Kasumi-1 (cell line): ENCODE measurements around the gene RASA2.
"Not testable (repeated sequence)": the region's sequence is repeated elsewhere in the genome, so short reads cannot be mapped to it uniquely, and the experiment has no call there.

Source experiments
- DNase-seq, 2 experiments: peaks; one replicate each; lab custom pipeline; 2025; lab: John Stamatoyannopoulos, UW

RASA2 gene

GRCh38 chr3:141493184-141493583 is 6.4 kb downstream of the RASA2 start:
- DNase-seq: no peak

GRCh38 chr3:141497589-141497988 is 10.8 kb downstream of the RASA2 start:
- DNase-seq: not testable (repeated sequence)

DNA sequence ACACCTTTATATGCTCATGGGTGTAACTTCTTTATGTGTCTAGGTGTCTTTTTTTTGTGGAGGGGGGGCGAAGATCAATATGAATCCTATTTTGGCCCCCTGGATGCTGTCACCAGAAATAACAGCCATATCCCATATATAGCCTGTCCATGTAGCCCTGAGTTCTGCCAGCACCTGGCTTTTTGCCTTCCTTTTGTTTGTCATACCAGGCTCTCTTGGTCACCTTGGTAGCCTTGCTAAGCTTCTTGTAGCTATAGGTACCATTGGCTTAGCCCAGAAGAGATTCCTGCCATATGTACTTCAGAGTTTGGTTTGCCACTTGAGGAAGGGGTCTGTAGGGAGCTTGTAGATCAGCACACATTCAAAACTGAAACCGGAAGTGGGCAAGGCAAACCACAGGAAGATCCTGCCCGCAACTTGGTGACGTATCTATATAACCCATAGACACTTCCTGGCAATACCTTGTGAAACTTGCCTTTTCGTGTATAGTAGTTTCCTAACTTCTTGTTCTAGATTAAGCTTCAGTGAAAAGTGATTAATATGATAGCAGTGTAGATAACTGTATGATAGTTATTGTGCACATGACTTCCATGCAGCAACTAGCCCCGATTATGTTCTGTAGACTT is 11.9 kb downstream of the RASA2 start:
- DNase-seq: peak; percentile 81 to 89

GRCh38 chr3:141499284-141499683 is 12.5 kb downstream of the RASA2 start:
- DNase-seq: no peak

GRCh38 chr3:141499965-141500364 is 13.1 kb downstream of the RASA2 start:
- no peak for DNase-seq

DNA sequence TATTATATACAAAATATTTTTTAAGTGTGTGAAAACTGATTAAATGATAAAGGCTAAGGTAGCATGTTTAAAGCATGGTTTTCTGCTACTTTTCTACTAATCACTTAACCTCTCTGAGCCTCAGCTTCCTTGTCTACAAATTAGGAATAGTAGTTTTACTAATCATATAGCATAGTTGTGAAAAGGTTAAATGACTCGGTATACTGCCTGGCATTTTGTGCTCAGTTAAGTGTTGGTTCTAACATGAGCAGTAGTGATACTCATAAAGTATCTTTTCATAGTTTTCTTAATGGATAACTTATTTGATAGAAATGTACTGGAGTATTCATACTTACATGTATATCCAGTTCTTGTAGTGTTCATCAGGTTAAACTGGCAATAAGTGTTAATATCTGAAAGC is 13.6 kb downstream of the RASA2 start:
- DNase-seq: no peak

- DNase-seq: no peak
Observed at GRCh38 chr3:141505166-141505565, 18.3 kb downstream of the RASA2 start.

DNA sequence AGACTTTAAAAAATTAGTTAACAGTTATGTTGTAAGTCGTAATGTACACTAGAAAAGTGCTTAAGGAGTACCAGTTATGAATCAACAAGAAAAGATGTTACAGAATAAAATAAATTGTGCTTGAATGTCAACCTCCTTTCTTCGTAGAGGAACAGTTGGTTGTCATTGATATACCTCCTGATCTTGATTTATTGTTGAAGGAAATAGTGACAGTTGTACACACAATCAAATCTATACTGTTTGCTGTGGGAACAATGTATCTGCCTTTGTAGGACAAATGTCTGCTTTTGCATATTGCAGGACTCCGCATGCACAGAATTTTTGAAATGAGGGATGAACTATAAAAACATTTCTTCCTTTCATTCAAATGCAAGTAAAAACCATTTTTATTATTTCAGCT is 19.2 kb downstream of the RASA2 start:
- no peak for DNase-seq

- DNase-seq: no peak
Observed at GRCh38 chr3:141507392-141508066, 20.7 kb downstream of the RASA2 start.

DNA sequence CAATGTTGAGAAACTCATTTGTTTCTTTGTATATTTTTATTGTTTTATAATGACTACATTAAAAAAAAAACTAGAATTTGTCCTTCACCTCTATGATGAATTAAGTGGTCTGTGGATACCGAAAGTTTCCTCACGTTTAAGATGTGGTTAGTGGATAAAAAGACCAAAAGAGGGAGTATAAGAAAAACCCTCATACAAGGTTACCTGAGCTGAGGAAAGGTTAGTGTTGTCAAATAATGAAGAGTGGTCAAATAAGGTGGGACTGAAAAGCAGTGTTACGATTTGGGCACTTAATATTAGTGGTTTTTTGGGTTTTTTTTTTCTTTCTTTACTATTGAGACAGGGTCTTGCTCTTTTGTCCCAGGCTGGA is 21.2 kb downstream of the RASA2 start:
- no peak for DNase-seq

- no peak for DNase-seq
Observed at GRCh38 chr3:141511361-141511760, 24.5 kb downstream of the RASA2 start.

- DNase-seq: no peak
Observed at GRCh38 chr3:141514382-141514781, 27.6 kb downstream of the RASA2 start.

GRCh38 chr3:141519587-141519986 is 32.8 kb downstream of the RASA2 start:
- no peak for DNase-seq

DNA sequence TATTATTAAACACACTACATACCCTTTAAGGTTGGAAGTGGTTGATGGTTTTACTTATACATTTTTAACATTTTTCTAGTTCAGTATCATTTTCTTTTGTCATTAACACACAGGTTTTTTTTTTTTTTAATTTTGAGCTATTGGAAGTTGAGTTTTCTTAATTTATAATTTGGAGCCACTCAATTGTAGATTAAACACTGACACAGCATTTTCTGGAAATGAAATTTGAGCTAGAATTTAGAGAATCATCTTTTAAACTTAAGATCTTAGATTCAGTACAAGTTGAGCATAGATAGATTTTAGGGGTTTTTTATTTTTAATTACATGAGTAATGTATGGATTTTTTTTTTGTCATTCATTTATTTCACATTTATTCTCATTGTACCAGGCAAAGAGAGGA is 35.0 kb downstream of the RASA2 start:
- no peak for DNase-seq

DNA sequence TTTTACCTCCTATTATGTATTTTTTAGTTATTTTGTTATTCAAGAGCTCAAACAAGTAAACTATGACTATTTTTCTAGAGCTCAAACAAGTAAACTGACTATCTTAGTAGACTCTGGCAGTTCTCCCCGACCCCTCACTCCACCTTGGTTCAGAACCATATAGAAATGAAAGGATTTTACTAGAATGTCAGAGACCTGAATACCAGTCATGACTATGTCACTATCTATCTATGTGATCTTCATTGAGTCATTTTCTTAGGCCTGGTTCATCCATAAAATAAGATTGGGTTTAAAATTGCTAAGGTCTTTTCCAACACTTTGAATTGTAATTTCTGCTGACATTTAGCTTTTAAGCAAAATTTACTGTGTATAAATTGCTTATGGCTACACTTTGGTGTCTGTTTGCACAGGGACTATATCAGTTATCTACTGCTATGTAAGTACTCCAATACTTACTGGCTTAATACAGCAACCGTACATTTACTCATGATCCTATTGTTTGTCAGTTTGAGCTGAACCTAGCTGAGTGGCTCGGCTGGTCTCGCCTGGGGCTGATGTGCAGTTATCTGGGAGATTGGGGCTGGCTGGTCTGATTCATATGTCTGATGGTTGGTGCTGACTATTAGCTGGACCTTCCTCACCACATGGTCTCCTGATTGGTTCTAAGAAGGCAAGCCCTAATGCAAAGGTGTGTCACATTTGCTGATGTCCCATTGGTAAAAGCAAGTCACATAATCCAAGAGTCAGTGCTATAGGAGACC is 37.0 kb downstream of the RASA2 start:
- DNase-seq: no peak

- peak; percentile 36 to 48 for DNase-seq
Observed at GRCh38 chr3:141524988-141525387, 38.2 kb downstream of the RASA2 start.

DNA sequence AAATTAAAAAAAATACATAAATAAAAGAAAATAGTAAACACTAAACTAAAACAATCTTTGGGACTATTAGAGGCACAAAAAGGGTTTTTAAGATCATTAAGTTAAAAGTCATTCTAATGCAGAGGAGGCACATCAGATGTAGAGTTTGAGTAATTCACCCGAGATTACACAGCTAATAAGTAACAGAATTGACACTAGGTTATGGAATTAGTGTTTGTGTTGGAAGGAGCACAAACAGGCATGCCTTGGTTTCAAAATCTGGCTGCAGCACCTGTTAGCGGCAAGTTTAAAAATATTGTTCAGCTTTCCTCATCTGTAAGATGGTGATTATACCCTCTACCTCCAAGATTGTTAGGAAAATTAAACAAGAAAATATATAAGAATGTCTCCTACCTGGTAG is 39.0 kb downstream of the RASA2 start:
- DNase-seq: no peak

DNA sequence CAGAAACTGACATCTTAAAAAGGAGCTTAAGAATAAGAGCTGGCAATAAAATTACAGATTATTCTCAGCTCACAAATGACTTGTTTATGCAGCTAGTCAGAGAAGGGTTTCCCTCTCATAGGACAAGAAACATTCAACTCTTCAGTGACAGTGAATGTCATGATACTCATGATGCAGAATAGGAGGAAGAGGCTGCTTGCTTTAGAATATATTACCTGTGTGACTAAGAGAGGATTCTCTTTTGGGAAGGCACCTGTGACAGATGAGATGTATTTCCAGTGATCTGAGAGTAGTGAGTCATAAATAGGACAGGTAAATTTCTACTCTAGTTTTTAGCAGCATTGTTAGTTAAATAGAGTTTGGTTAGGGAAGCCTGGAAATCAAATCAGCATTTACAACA is 39.9 kb downstream of the RASA2 start:
- DNase-seq: no peak

GRCh38 chr3:141528800-141529199 is 42.0 kb downstream of the RASA2 start:
- DNase-seq: peak; percentile 8 to 26

DNA sequence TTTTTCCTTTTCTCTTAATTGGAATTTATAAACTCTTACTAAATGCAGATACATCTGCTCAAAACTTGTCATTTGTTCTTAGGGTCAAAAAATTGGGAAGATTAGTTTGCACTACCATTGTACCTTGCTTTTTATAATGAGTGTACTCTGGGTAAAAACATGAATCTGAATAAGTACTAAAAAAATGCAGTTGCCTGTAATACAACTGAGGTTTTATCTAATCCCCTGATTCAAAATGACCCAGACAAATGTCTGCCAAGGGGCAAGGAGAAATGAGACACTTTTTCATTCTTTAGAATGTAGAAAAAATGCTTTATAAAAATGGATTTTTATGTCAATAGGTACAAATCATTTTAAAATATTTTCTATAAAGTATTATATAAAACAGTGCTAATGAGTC is 42.4 kb downstream of the RASA2 start:
- DNase-seq: no peak

- DNase-seq: no peak
Observed at GRCh38 chr3:141529717-141530414, 43.0 kb downstream of the RASA2 start.

GRCh38 chr3:141530415-141530768 is 43.6 kb downstream of the RASA2 start:
- DNase-seq: peak; percentile 2 to 31

GRCh38 chr3:141532609-141533008 is 45.8 kb downstream of the RASA2 start:
- DNase-seq: no peak
